WTC11 (cell line): ENCODE results near the gene EXPH5. TPM values are rescaled to one million over a fixed set of nuclear protein-coding genes. Genes with fewer than 3 reads are reported as not detected.

ENCODE experiments used
- ATAC-seq: fragments of 200-7000 bp; cut with Tn5 transposase; 2 replicates; pipeline ENCODE4 v1.10.0; 2021; ENCODE audit warnings: mild to moderate bottlenecking, moderate library complexity
- CTCF ChIA-PET: fragments of 300-600 bp; sonication (Branson Sonifier 250); formaldehyde crosslinking; loops from one replicate; lab custom pipeline; 2021; ENCODE audit warnings: antibody characterized with exemption; lab: Charles Lee
- POLR2A ChIA-PET: fragments of 350-600 bp; sonication (Branson Sonifier 250); formaldehyde crosslinking; loops from one replicate; lab custom pipeline; 2021; ENCODE audit warnings: antibody characterized with exemption; lab: Charles Lee
- DNase-seq: peaks from one replicate; pipeline ENCODE4 v3.0.0; 2021; ENCODE audit warnings: low spot score
- H3K27ac Mint-ChIP-seq: 2 replicates; pipeline ENCODE4 v1.8.0; 2021; ENCODE audit warnings: mixed read lengths
- H3K27me3 Mint-ChIP-seq: 2 replicates; pipeline ENCODE4 v1.8.0; 2021; ENCODE audit warnings: low read depth, mild to moderate bottlenecking, moderate library complexity, mixed read lengths
- H3K36me3 Mint-ChIP-seq: 2 replicates; pipeline ENCODE4 v1.8.0; 2021; ENCODE audit warnings: mixed read lengths
- H3K4me1 Mint-ChIP-seq: 2 replicates; pipeline ENCODE4 v1.8.0; 2022; ENCODE audit warnings: mixed read lengths
- H3K4me3 Mint-ChIP-seq: 2 replicates; pipeline ENCODE4 v1.8.0; 2021; ENCODE audit warnings: mild to moderate bottlenecking, moderate library complexity, mixed read lengths
- H3K9me3 Mint-ChIP-seq: 2 replicates; pipeline ENCODE4 v1.8.0; 2021; ENCODE audit warnings: mixed read lengths
- FOXK1 ChIP-seq: sonication (generic); formaldehyde crosslinking; IDR thresholded peaks from 2 replicates; pipeline ENCODE4 v1.8.0; 2022; ENCODE audit warnings: mild to moderate bottlenecking, moderate library complexity, missing genetic modification reagents
- RORB ChIP-seq: fragments of 250-450 bp; sonication (Bioruptor Pico); IDR thresholded peaks from 2 replicates; pipeline ENCODE4 v1.9.0; 2021; ENCODE audit warnings: mild to moderate bottlenecking
- TP53 ChIP-seq: sonication (generic); formaldehyde crosslinking; IDR thresholded peaks from 2 replicates; pipeline ENCODE4 v1.8.1; 2023; ENCODE audit warnings: mild to moderate bottlenecking, missing genetic modification reagents
- ZBTB21 ChIP-seq: sonication (generic); formaldehyde crosslinking; IDR thresholded peaks from 2 replicates; pipeline ENCODE4 v1.8.1; 2023; ENCODE audit warnings: mild to moderate bottlenecking, missing genetic modification reagents, borderline replicate concordance
- ZNF671 ChIP-seq: fragments of 250-450 bp; sonication (Bioruptor Pico); IDR thresholded peaks from 2 replicates; pipeline ENCODE4 v1.8.0; 2021; ENCODE audit warnings: mild to moderate bottlenecking
- total RNA-seq: library from RNA; stranded (reverse); gene quantifications from 3 replicates; pipeline ENCODE4 v1.2.3, GENCODE V29; 2021
- TF ChIP-seq, protein P1 (sequence below): sonication (generic); formaldehyde crosslinking; IDR thresholded peaks from 2 replicates; pipeline ENCODE4 v1.8.0; 2022; ENCODE audit warnings: missing genetic modification reagents
- TF ChIP-seq, protein P2 (sequence below): fragments of 250-450 bp; sonication (Bioruptor Pico); IDR thresholded peaks from 2 replicates; pipeline ENCODE4 v1.8.0; 2021; ENCODE audit warnings: mild to moderate bottlenecking
- TF ChIP-seq, protein P3 (sequence below): sonication (generic); formaldehyde crosslinking; IDR thresholded peaks from 2 replicates; pipeline ENCODE4 v1.8.1; 2023; ENCODE audit warnings: mild to moderate bottlenecking, moderate library complexity, missing genetic modification reagents
- TF ChIP-seq, protein P4 (sequence below): fragments of 250-450 bp; sonication (Bioruptor Pico); IDR thresholded peaks from 2 replicates; pipeline ENCODE4 v1.9.0; 2021; ENCODE audit warnings: moderate library complexity, mild to moderate bottlenecking, inconsistent platforms, borderline replicate concordance
- TF ChIP-seq, protein P5 (sequence below): sonication (generic); formaldehyde crosslinking; IDR thresholded peaks from 2 replicates; pipeline ENCODE4 v1.8.1; 2023; ENCODE audit warnings: mild to moderate bottlenecking, missing genetic modification reagents, moderate library complexity
- TF ChIP-seq, protein P6 (sequence below): sonication (generic); formaldehyde crosslinking; IDR thresholded peaks from 2 replicates; pipeline ENCODE4 v1.8.1; 2022; ENCODE audit warnings: missing genetic modification reagents, borderline replicate concordance

EXPH5 gene
- total RNA-seq, 1 experiment from 2014 or later = 11.2 TPM

DNA sequence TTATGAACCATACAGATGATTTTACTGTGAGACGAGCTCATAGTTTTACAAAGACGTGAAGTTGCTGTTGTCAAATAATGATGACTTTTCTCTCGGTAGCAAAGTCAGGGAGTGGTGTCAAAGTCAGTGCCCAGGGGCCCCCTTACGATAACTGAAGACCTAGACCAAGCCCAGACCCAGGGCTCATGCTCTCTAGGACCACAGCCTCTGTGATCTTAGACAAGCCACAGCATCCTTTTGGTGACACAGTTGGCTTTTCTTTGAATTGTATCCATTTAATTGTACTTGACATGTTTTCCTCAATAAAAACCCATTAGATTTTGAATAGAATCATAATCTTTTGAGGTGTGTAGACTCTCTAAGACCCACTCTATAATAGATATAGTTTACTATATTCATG lies 77.4 kb downstream of the EXPH5 start:
- no peaks in the 10 kb centered on the region for H3K4me1 Mint-ChIP-seq
- H3K27ac Mint-ChIP-seq = no peak overlapping the region
- POLR2A ChIA-PET = interaction anchor here (0.6 kb wide), 1 partner anchor 116 kb away, joined by 3 read pairs; no protein-coding TSS in a partner anchor
- H3K27me3 Mint-ChIP-seq = no peaks in the 10 kb centered on the region
- no peak overlapping the region for H3K4me3 Mint-ChIP-seq
- no peak for ATAC-seq
- CTCF ChIA-PET = interaction anchor here (0.7 kb wide), 1 partner anchor 151 kb away, joined by 5 read pairs; no protein-coding TSS in a partner anchor
- peaks cover 36% of the 10 kb centered on the region for H3K36me3 Mint-ChIP-seq
- peaks cover 27% of the 10 kb centered on the region for H3K9me3 Mint-ChIP-seq
- no peak for TF ChIP-seq ZBTB21 (CRISPR knock-in tag)
- no peak for DNase-seq

DNA sequence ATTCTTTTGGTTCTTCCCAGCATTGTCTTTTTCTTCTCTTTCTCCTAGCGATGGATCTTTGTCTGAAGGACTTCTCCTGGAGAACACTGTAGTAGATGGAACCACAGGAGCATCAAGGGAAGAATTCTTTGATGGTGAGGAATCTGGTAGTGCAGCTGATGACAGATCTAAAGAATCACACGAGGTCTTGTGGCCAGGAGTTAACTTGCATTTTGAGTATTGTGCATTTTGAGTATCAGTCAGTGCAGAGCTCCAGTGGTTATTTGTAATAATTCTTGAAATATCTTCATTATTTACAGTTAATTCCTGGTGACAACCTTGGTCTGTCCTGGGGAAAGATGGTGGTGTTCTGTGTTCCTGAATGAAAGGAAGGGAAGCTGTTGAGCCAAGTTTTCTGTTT lies 80.9 kb downstream of the EXPH5 start:
- no peaks in the 10 kb centered on the region for H3K4me1 Mint-ChIP-seq
- no peak overlapping the region for H3K27ac Mint-ChIP-seq
- peaks cover 53% of the 10 kb centered on the region for H3K9me3 Mint-ChIP-seq
- CTCF ChIA-PET = no interaction called here
- TF ChIP-seq, protein P1, sequence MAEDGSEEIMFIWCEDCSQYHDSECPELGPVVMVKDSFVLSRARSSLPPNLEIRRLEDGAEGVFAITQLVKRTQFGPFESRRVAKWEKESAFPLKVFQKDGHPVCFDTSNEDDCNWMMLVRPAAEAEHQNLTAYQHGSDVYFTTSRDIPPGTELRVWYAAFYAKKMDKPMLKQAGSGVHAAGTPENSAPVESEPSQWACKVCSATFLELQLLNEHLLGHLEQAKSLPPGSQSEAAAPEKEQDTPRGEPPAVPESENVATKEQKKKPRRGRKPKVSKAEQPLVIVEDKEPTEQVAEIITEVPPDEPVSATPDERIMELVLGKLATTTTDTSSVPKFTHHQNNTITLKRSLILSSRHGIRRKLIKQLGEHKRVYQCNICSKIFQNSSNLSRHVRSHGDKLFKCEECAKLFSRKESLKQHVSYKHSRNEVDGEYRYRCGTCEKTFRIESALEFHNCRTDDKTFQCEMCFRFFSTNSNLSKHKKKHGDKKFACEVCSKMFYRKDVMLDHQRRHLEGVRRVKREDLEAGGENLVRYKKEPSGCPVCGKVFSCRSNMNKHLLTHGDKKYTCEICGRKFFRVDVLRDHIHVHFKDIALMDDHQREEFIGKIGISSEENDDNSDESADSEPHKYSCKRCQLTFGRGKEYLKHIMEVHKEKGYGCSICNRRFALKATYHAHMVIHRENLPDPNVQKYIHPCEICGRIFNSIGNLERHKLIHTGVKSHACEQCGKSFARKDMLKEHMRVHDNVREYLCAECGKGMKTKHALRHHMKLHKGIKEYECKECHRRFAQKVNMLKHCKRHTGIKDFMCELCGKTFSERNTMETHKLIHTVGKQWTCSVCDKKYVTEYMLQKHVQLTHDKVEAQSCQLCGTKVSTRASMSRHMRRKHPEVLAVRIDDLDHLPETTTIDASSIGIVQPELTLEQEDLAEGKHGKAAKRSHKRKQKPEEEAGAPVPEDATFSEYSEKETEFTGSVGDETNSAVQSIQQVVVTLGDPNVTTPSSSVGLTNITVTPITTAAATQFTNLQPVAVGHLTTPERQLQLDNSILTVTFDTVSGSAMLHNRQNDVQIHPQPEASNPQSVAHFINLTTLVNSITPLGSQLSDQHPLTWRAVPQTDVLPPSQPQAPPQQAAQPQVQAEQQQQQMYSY (CRISPR knock-in tag) = no peak
- TF ChIP-seq TP53 (CRISPR knock-in tag) (no peak), ZNF671 (CRISPR knock-in tag) (no peak)
- no peak for ATAC-seq
- H3K4me3 Mint-ChIP-seq = no peak overlapping the region
- no peak for DNase-seq
- POLR2A ChIA-PET = no interaction called here
- H3K27me3 Mint-ChIP-seq = peaks cover 2% of the 10 kb centered on the region; the same call in 1 of the 2 replicates
- peaks cover 60% of the 10 kb centered on the region for H3K36me3 Mint-ChIP-seq

DNA sequence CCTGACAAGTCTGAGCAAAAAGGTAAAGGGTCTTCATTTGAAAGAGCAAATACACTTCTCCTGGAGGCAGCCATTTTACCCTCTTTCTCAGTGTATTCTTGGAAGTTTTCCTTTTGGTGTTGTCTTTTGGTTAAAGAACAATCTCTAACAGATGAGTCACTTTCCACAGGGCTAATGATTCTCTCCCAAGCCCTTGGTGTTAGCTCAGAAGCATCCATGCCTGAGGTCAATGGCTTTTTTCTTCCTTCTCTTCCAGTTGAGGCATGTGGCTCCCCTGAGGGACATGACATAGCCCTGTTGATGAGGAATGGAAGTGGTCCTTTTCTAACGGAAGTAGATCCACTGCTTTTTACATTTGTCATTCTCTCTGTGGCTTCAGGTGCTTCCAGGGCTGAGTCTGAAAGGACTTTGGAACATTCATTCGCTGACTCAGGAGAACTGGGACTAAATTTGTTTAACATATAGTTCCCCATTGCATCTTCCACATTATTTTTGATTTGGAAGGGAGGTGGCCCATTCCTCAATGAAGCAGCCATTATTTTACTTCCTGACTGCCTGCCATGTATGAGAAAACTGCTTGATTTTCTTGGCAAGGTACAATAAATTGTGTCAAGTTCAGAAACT lies 81.6 kb downstream of the EXPH5 start:
- DNase-seq = no peak
- Mint-ChIP-seq H3K27me3 (peaks cover 2% of the 10 kb centered on the region; the same call in 1 of the 2 replicates), H3K27ac (no peak overlapping the region), H3K36me3 (peaks cover 60% of the 10 kb centered on the region), H3K4me3 (no peak overlapping the region), H3K4me1 (no peaks in the 10 kb centered on the region), H3K9me3 (peaks cover 53% of the 10 kb centered on the region)
- no peak for ATAC-seq
- ChIA-PET CTCF (no interaction called here), POLR2A (no interaction called here)
- TF ChIP-seq, protein P2, sequence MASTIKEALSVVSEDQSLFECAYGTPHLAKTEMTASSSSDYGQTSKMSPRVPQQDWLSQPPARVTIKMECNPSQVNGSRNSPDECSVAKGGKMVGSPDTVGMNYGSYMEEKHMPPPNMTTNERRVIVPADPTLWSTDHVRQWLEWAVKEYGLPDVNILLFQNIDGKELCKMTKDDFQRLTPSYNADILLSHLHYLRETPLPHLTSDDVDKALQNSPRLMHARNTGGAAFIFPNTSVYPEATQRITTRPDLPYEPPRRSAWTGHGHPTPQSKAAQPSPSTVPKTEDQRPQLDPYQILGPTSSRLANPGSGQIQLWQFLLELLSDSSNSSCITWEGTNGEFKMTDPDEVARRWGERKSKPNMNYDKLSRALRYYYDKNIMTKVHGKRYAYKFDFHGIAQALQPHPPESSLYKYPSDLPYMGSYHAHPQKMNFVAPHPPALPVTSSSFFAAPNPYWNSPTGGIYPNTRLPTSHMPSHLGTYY (CRISPR knock-in tag) = no peak
- no peak for TF ChIP-seq FOXK1
- TF ChIP-seq, protein P3, sequence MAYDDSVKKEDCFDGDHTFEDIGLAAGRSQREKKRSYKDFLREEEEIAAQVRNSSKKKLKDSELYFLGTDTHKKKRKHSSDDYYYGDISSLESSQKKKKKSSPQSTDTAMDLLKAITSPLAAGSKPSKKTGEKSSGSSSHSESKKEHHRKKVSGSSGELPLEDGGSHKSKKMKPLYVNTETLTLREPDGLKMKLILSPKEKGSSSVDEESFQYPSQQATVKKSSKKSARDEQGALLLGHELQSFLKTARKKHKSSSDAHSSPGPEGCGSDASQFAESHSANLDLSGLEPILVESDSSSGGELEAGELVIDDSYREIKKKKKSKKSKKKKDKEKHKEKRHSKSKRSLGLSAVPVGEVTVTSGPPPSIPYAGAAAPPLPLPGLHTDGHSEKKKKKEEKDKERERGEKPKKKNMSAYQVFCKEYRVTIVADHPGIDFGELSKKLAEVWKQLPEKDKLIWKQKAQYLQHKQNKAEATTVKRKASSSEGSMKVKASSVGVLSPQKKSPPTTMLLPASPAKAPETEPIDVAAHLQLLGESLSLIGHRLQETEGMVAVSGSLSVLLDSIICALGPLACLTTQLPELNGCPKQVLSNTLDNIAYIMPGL = no peak
- TF ChIP-seq, protein P4, sequence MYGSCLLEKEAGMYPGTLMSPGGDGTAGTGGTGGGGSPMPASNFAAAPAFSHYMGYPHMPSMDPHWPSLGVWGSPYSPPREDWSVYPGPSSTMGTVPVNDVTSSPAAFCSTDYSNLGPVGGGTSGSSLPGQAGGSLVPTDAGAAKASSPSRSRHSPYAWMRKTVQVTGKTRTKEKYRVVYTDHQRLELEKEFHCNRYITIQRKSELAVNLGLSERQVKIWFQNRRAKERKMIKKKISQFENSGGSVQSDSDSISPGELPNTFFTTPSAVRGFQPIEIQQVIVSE (CRISPR knock-in tag) = no peak
- TF ChIP-seq, protein P5, sequence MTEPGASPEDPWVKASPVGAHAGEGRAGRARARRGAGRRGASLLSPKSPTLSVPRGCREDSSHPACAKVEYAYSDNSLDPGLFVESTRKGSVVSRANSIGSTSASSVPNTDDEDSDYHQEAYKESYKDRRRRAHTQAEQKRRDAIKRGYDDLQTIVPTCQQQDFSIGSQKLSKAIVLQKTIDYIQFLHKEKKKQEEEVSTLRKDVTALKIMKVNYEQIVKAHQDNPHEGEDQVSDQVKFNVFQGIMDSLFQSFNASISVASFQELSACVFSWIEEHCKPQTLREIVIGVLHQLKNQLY = no peak
- TF ChIP-seq, protein P6, sequence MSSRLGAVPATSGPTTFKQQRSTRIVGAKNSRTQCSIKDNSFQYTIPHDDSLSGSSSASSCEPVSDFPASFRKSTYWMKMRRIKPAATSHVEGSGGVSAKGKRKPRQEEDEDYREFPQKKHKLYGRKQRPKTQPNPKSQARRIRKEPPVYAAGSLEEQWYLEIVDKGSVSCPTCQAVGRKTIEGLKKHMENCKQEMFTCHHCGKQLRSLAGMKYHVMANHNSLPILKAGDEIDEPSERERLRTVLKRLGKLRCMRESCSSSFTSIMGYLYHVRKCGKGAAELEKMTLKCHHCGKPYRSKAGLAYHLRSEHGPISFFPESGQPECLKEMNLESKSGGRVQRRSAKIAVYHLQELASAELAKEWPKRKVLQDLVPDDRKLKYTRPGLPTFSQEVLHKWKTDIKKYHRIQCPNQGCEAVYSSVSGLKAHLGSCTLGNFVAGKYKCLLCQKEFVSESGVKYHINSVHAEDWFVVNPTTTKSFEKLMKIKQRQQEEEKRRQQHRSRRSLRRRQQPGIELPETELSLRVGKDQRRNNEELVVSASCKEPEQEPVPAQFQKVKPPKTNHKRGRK = no peak
- TF ChIP-seq RORB = no peak
